Vagina (tissue), 2 donors: ENCODE measurements around the gene CCNY. TPM values are rescaled to one million over a fixed set of nuclear protein-coding genes. Genes with fewer than 3 reads are reported as not detected.

ENCODE experiments used
- DNase-seq, 2 donors: peaks; one replicate each; pipeline ENCODE4 v3.0.0-alpha.2; 2017; ENCODE audit errors: extremely low spot score in 2 of 2
- H3K27ac ChIP-seq: fragments of 200-600 bp; sonication (generic); one replicate; pipeline ENCODE4 v1.5.1; 2019
- H3K27me3 ChIP-seq: fragments of 200-600 bp; sonication (generic); one replicate; pipeline ENCODE4 v1.5.1; 2019
- H3K36me3 ChIP-seq, 2 donors: fragments of 200-600 bp; sonication (generic); one replicate each; pipeline ENCODE4 v1.5.1; 2017 to 2019
- H3K4me1 ChIP-seq: fragments of 200-600 bp; sonication (generic); one replicate; pipeline ENCODE4 v1.5.1; 2019
- H3K4me3 ChIP-seq, 2 donors: fragments of 200-600 bp; sonication (generic); 1 replicate in 1 of 2; 2 replicates in 1 of 2; pipeline ENCODE4 v1.5.1; 2016 to 2019
- H3K9me3 ChIP-seq: fragments of 200-600 bp; sonication (generic); one replicate; pipeline ENCODE4 v1.5.1; 2019
- POLR2A ChIP-seq, 2 donors: fragments of 450-650 bp; IDR thresholded peaks; one replicate each; pipeline ENCODE4 v1.6.1; 2017; ENCODE audit warnings: antibody characterized with exemption in 2 of 2, mild to moderate bottlenecking in 2 of 2, moderate library complexity in 2 of 2
- POLR2AphosphoS5 ChIP-seq, 2 donors: sonication (generic); formaldehyde crosslinking; IDR thresholded peaks; one replicate each; pipeline ENCODE4 v1.9.0; 2017; ENCODE audit warnings: antibody characterized with exemption in 2 of 2, mild to moderate bottlenecking in 2 of 2, low read depth in 1 of 2; ENCODE audit not compliant: insufficient read depth in 1 of 2
- intact Hi-C: fragments of 100-400 bp; cut with DNase I; formaldehyde crosslinking; loops from one replicate; pipeline ENCODE4 v1.15.1; 2023
- total RNA-seq: library from RNA; depleted of rRNA; stranded (reverse); fragments of >200 nt; gene quantifications from one replicate; pipeline ENCODE4 v1.2.3, GENCODE V29; 2016
- TF ChIP-seq, protein P1 (sequence below), 3 experiments: fragments of 450-650 bp in 2 of 3; fragments of 200-600 bp in 1 of 3; sonication (generic) in 1 of 3; IDR thresholded peaks; one replicate each; pipeline ENCODE4 v1.5.1; 2017 to 2019; ENCODE audit warnings: antibody characterized with exemption in 3 of 3, mild to moderate bottlenecking in 2 of 3, moderate library complexity in 2 of 3

The CCNY gene
- total RNA-seq, 1 donor from 2014 or later: 28.5 TPM

DNA sequence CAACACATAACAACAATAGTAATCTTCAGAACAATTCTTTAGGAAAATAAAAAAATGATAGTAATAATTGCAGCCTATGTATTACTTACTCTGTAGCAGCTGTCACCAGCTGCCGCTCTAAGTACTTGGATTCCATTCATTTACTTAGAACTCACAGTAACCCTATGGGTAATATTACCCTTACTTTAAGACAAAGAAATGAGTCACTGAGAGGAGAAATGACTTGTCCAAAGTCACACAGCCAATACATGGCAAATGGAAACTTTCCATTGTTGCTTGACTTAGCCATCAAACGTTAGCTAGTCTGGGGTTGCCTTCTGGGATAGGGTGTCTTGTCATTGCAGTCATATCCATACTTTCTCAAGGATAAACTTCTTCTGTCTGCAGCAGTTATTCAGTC, 3.6 kb downstream of the CCNY start:
- H3K4me3 ChIP-seq: no peak overlapping the region
- H3K27ac ChIP-seq: no peak overlapping the region
- intact Hi-C loops: loop anchor here (10.0 kb wide), 2 partner anchors 215 to 225 kb away; partner anchors contain the start of gene CREM
- H3K9me3 ChIP-seq: no peaks in the 10 kb centered on the region
- no peak for TF ChIP-seq POLR2AphosphoS5 (IDR thresholded peaks at IDR 0.05; ENCODE audit: insufficient read depth in 1 of 2, low read depth in 1 of 2)
- no peak for TF ChIP-seq POLR2A (IDR thresholded peaks at IDR 0.05)
- TF ChIP-seq, protein P1, sequence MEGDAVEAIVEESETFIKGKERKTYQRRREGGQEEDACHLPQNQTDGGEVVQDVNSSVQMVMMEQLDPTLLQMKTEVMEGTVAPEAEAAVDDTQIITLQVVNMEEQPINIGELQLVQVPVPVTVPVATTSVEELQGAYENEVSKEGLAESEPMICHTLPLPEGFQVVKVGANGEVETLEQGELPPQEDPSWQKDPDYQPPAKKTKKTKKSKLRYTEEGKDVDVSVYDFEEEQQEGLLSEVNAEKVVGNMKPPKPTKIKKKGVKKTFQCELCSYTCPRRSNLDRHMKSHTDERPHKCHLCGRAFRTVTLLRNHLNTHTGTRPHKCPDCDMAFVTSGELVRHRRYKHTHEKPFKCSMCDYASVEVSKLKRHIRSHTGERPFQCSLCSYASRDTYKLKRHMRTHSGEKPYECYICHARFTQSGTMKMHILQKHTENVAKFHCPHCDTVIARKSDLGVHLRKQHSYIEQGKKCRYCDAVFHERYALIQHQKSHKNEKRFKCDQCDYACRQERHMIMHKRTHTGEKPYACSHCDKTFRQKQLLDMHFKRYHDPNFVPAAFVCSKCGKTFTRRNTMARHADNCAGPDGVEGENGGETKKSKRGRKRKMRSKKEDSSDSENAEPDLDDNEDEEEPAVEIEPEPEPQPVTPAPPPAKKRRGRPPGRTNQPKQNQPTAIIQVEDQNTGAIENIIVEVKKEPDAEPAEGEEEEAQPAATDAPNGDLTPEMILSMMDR (IDR thresholded peaks at IDR 0.05): no peak
- H3K4me1 ChIP-seq: peaks cover 55% of the 10 kb centered on the region
- no peak for DNase-seq
- H3K27me3 ChIP-seq: no peaks in the 10 kb centered on the region
- H3K36me3 ChIP-seq: no peaks in the 10 kb centered on the region

DNA sequence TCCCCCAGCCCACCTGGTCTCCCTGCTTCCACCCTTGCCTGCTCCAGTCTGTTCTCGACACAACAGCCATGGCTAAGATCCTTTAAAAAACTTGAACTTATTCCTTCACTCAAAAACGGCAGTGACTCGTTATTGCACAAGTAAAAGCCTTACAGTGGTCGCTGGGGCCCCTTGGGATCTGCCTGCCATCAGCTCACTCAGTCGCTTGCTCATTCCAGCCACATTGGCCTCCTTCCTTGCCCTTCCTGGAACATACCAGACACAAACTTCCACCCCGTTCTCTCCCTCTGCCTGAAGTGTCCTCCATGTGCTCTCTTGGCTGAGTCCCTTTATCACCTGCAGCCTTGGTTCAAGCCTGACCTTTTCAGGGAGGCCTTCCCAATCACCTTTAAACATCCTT, 4.7 kb downstream of the CCNY start:
- intact Hi-C loops: no loop called here
- no peaks in the 10 kb centered on the region for H3K36me3 ChIP-seq
- H3K4me3 ChIP-seq: no peak overlapping the region
- H3K4me1 ChIP-seq: peaks cover 54% of the 10 kb centered on the region
- no peaks in the 10 kb centered on the region for H3K27me3 ChIP-seq
- TF ChIP-seq, protein P1 (IDR thresholded peaks at IDR 0.05): no peak
- TF ChIP-seq POLR2A (IDR thresholded peaks at IDR 0.05) (no peak), POLR2AphosphoS5 (IDR thresholded peaks at IDR 0.05; ENCODE audit: insufficient read depth in 1 of 2, low read depth in 1 of 2) (no peak)
- H3K9me3 ChIP-seq: no peaks in the 10 kb centered on the region
- no peak overlapping the region for H3K27ac ChIP-seq
- DNase-seq: no peak

DNA sequence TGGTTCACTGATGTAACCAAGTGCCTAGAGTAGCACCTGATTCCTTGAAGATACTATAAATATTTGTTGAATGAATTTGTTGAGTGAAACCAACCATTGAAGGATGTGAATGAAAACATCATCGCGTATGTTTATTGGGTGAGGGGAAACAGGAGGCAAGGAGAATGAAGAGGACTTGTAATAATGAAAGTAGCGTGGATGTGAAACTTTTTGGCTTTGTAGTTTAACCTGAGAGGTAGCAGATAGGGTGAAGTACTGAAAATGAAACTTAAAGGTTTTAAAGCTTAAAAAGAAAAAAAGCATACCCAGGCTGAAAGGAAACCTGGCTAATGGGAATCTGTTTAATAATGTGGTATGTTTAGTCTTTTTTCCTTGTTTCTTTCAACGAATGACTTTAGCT, 5.2 kb downstream of the CCNY start:
- no peak for DNase-seq
- no peaks in the 10 kb centered on the region for H3K9me3 ChIP-seq
- H3K27me3 ChIP-seq: no peaks in the 10 kb centered on the region
- H3K36me3 ChIP-seq: no peaks in the 10 kb centered on the region
- intact Hi-C loops: no loop called here
- peaks cover 59% of the 10 kb centered on the region for H3K4me1 ChIP-seq
- H3K4me3 ChIP-seq: no peak overlapping the region
- no peak overlapping the region for H3K27ac ChIP-seq
- TF ChIP-seq POLR2A (IDR thresholded peaks at IDR 0.05) (no peak), POLR2AphosphoS5 (IDR thresholded peaks at IDR 0.05; ENCODE audit: insufficient read depth in 1 of 2, low read depth in 1 of 2) (no peak)
- TF ChIP-seq, protein P1 (IDR thresholded peaks at IDR 0.05): no peak

DNA sequence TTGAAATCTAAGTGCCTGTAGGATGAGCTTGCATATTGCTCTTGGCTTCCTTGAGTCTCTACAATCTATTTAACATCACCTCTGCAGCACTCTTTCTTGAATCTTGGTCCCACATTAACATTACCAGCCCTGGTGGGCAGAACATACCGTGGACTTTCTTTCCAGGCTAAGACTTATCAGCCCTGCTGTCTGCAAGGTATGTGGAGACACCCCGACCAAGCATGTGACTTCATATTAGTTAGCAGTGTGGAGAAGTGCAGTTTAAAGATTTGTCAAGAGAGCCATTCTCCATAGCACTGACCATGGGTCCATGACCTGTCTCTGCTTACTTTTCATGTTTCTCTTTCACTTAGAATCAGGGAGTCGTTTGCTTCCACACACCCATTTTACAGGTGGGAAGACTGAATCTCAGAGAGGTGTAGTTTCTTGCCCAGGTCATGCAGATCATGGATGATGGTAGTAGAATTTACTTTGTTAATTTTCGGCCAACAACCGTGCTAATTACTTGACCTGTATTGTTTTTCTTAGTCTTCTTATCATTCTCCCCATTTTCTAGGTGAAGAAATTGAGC, 6.0 kb downstream of the CCNY start:
- Histone ChIP-seq H3K4me3 (no peak overlapping the region), H3K4me1 (peaks cover 65% of the 10 kb centered on the region), H3K27ac (no peak overlapping the region), H3K9me3 (no peaks in the 10 kb centered on the region), H3K36me3 (no peaks in the 10 kb centered on the region), H3K27me3 (no peaks in the 10 kb centered on the region)
- TF ChIP-seq, protein P1 (IDR thresholded peaks at IDR 0.05): no peak
- no peak for TF ChIP-seq POLR2AphosphoS5 (IDR thresholded peaks at IDR 0.05; ENCODE audit: insufficient read depth in 1 of 2, low read depth in 1 of 2)
- no peak for TF ChIP-seq POLR2A (IDR thresholded peaks at IDR 0.05)
- intact Hi-C loops: no loop called here
- DNase-seq: no peak

DNA sequence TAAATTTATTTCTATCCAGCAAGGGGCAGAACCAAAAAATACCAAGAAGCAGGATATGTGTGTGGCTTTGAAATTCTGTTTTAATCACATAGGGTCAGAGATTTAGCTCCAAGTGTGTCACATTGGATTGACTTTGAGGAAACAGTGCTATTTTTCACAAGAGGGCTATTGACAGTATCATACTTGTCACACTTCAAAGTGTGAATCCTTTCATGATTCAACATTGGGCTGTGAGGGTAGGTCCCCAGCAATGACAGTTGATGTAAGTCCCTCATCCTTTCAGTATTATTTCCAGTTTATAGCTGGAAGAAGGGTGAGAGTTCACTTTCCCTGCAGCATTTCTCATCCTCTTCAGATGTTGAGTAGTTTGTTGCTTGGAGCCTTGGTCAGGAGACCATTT, 7.4 kb downstream of the CCNY start:
- peaks cover 58% of the 10 kb centered on the region for H3K4me1 ChIP-seq

More for the DNA sequence above, 7.4 kb downstream of the CCNY start:
- no peak for TF ChIP-seq POLR2A (IDR thresholded peaks at IDR 0.05)
- TF ChIP-seq, protein P1 (IDR thresholded peaks at IDR 0.05): no peak
- TF ChIP-seq POLR2AphosphoS5 (IDR thresholded peaks at IDR 0.05; ENCODE audit: insufficient read depth in 1 of 2, low read depth in 1 of 2): no peak
- no peak overlapping the region for H3K27ac ChIP-seq
- H3K9me3 ChIP-seq: no peaks in the 10 kb centered on the region
- no peaks in the 10 kb centered on the region for H3K27me3 ChIP-seq
- no peak for DNase-seq
- intact Hi-C loops: no loop called here
- no peaks in the 10 kb centered on the region for H3K36me3 ChIP-seq
- H3K4me3 ChIP-seq: no peak overlapping the region
